ENCODE results near the gene NELL1. TPM values are rescaled to one million over a fixed set of nuclear protein-coding genes. Genes with fewer than 3 reads are reported as not detected.

NELL1 gene
- total and polyA plus RNA-seq, 2 experiments from 2014 or later: 1.6 TPM; not detected in 1

- Histone ChIP-seq H3K4me1 (ENCODE audit: insufficient read depth) (0 out of 2 replicates have a peak, but pooled peaks cover 21% of the 10 kb centered on the region), H3K9me2 (ENCODE audit: insufficient read depth) (no peaks in the 10 kb centered on the region), H3K4me3 (no peak overlapping the region), H3K27me3 (ENCODE audit: insufficient read depth) (no peaks in the 10 kb centered on the region), H3K4me2 (0 out of 2 replicates have a peak overlapping the region, but pooled peaks have one; percentile 6), H3K27ac (ENCODE audit: low read depth) (no peak overlapping the region), H2AFZ (no peak overlapping the region), H3K36me3 (ENCODE audit: insufficient read depth) (no peaks in the 10 kb centered on the region), H4K20me1 (replicated peaks; ENCODE audit: insufficient read depth) (no peaks in the 10 kb centered on the region), H3K79me2 (replicated peaks; ENCODE audit: insufficient read depth) (no peaks in the 10 kb centered on the region), H3F3A (replicated peaks; ENCODE audit: low read depth) (no peaks in the 10 kb centered on the region)
- Mint-ChIP-seq H3K4me1 (peaks cover 33% of the 10 kb centered on the region), H3K4me3 (no peak overlapping the region), H3K27ac (peak overlapping the region; percentile 2; the same call in 1 of the 2 replicates), H3K27me3 (ENCODE audit: insufficient read depth, low read depth, poor library complexity) (peaks cover 3% of the 10 kb centered on the region), H3K9me3 (peaks cover 13% of the 10 kb centered on the region), H3K36me3 (ENCODE audit: low read depth) (peaks cover 7% of the 10 kb centered on the region; the same call in 1 of the 3 replicates)
- TF ChIP-seq NANOG (IDR thresholded peaks at IDR 0.05; ENCODE audit: borderline replicate concordance) (peak; percentile 67), CTCF (conservative IDR thresholded peaks at IDR 0.05; ENCODE audit: low read depth in 2 of 2) (no peak)
- DNase-seq (ENCODE audit: low spot score): no peak
- ATAC-seq: no peak
These were observed 626.1 kb downstream of the NELL1 start for GRCh38 chr11:21295508-21295907.

DNA sequence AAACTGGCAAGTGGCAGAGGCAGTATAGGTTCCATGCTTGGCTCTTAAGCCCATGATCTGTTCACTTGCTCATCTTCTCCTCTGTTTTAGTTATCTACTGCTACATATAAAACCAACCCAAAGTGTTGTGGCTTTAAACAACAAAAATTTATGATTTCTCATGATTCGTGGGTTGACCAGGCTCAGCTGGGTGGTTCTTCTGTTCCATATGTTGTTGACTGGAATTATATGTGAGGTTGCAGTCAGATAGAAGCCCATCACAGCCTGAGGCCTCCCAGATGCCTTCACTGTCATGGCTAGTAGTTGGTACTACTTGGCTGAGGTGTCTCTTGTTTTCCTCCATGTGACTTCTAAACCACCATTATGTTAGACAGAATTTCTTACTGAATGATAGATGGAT lies 632.6 kb downstream of the NELL1 start:
- H3K36me3 ChIP-seq (ENCODE audit: insufficient read depth): no peaks in the 10 kb centered on the region
- ATAC-seq (no peak), DNase-seq (ENCODE audit: low spot score) (no peak)
- no peaks in the 10 kb centered on the region for H3F3A ChIP-seq (replicated peaks; ENCODE audit: low read depth)
- H3K9me2 ChIP-seq (ENCODE audit: insufficient read depth): no peaks in the 10 kb centered on the region
- H3K9me3 Mint-ChIP-seq: peaks cover 20% of the 10 kb centered on the region; the same call in 2 of the 3 replicates
- H3K36me3 Mint-ChIP-seq (ENCODE audit: low read depth): no peaks in the 10 kb centered on the region
- H3K4me1 Mint-ChIP-seq: peaks cover 20% of the 10 kb centered on the region
- no peak overlapping the region for H3K27ac ChIP-seq (ENCODE audit: low read depth)
- no peaks in the 10 kb centered on the region for H3K79me2 ChIP-seq (replicated peaks; ENCODE audit: insufficient read depth)
- H2AFZ ChIP-seq: no peak overlapping the region
- no peak overlapping the region for H3K4me2 ChIP-seq
- TF ChIP-seq ZNF331 (CRISPR knock-in tag; IDR thresholded peaks at IDR 0.05; ENCODE audit: low read depth) (peak; percentile 93), EZH2 (IDR thresholded peaks at IDR 0.05; ENCODE audit: low read depth, unreplicated experiment) (no peak), EZH2phosphoT487 (IDR thresholded peaks at IDR 0.05; ENCODE audit: unreplicated experiment) (no peak)
- H3K27me3 Mint-ChIP-seq (ENCODE audit: insufficient read depth, low read depth, poor library complexity): no peaks in the 10 kb centered on the region
- 0 out of 2 replicates have a peak, but pooled peaks cover 6% of the 10 kb centered on the region for H3K4me1 ChIP-seq (ENCODE audit: insufficient read depth)
- no peak overlapping the region for H3K4me3 Mint-ChIP-seq
- H3K27ac Mint-ChIP-seq: no peak overlapping the region
- no peak overlapping the region for H3K4me3 ChIP-seq
- H4K20me1 ChIP-seq (replicated peaks; ENCODE audit: insufficient read depth): no peaks in the 10 kb centered on the region
- no peaks in the 10 kb centered on the region for H3K27me3 ChIP-seq (ENCODE audit: insufficient read depth)

DNA sequence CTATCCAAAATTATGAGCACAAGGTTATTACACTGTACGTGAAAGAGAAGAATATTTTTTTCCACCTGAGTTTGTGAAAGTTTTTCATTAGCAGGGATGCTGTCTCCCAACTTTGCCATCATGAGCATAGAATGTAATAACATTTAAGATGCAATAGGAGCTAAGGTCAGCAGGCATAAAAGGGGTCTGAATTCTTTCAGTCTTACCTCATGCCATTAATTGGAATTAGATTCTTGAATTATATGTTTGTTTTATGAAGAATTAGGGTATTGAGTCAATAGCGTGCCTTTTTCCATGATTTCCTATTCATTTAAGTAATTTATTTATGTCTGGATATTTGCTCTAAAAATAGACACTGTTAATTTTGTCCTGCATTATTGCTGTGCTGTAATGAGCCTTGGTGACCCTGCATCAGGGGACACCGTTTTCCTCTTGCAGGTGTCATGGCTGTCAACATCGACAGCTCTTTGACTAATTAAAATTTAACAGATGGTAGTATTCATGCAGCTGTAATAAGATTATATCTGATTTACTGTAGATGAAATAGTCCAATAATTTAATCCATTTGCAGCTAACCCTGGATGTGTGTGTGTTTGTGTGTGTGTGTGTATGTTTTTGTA lies 637.5 kb downstream of the NELL1 start:
- no peak overlapping the region for H3K27ac Mint-ChIP-seq
- TF ChIP-seq JUNB (IDR thresholded peaks at IDR 0.05; ENCODE audit: unreplicated experiment) (no peak), POLR2AphosphoS5 (IDR thresholded peaks at IDR 0.05; ENCODE audit: low read depth) (no peak), NANOG (IDR thresholded peaks at IDR 0.05; ENCODE audit: borderline replicate concordance) (no peak), CREB1 (CRISPR knock-in tag; IDR thresholded peaks at IDR 0.05; ENCODE audit: low read depth) (no peak), STAT1 (IDR thresholded peaks at IDR 0.05; ENCODE audit: unreplicated experiment) (no peak), ZNF331 (CRISPR knock-in tag; IDR thresholded peaks at IDR 0.05; ENCODE audit: low read depth) (no peak), CTCF (conservative IDR thresholded peaks at IDR 0.05; ENCODE audit: low read depth in 2 of 2) (no peak), ZNF114 (CRISPR knock-in tag; IDR thresholded peaks at IDR 0.05) (no peak)
- TF ChIP-seq, protein P1, sequence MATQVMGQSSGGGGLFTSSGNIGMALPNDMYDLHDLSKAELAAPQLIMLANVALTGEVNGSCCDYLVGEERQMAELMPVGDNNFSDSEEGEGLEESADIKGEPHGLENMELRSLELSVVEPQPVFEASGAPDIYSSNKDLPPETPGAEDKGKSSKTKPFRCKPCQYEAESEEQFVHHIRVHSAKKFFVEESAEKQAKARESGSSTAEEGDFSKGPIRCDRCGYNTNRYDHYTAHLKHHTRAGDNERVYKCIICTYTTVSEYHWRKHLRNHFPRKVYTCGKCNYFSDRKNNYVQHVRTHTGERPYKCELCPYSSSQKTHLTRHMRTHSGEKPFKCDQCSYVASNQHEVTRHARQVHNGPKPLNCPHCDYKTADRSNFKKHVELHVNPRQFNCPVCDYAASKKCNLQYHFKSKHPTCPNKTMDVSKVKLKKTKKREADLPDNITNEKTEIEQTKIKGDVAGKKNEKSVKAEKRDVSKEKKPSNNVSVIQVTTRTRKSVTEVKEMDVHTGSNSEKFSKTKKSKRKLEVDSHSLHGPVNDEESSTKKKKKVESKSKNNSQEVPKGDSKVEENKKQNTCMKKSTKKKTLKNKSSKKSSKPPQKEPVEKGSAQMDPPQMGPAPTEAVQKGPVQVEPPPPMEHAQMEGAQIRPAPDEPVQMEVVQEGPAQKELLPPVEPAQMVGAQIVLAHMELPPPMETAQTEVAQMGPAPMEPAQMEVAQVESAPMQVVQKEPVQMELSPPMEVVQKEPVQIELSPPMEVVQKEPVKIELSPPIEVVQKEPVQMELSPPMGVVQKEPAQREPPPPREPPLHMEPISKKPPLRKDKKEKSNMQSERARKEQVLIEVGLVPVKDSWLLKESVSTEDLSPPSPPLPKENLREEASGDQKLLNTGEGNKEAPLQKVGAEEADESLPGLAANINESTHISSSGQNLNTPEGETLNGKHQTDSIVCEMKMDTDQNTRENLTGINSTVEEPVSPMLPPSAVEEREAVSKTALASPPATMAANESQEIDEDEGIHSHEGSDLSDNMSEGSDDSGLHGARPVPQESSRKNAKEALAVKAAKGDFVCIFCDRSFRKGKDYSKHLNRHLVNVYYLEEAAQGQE (IDR thresholded peaks at IDR 0.05; ENCODE audit: unreplicated experiment): no peak

More for the DNA sequence above, 637.5 kb downstream of the NELL1 start:
- Histone ChIP-seq H3K4me1 (ENCODE audit: insufficient read depth) (no peaks in the 10 kb centered on the region), H3K4me2 (no peak overlapping the region), H3F3A (replicated peaks; ENCODE audit: low read depth) (no peaks in the 10 kb centered on the region), H3K27ac (ENCODE audit: low read depth) (no peak overlapping the region), H3K79me2 (replicated peaks; ENCODE audit: insufficient read depth) (no peaks in the 10 kb centered on the region), H4K20me1 (replicated peaks; ENCODE audit: insufficient read depth) (no peaks in the 10 kb centered on the region), H3K4me3 (no peak overlapping the region), H3K36me3 (ENCODE audit: insufficient read depth) (no peaks in the 10 kb centered on the region), H3K27me3 (ENCODE audit: insufficient read depth) (no peaks in the 10 kb centered on the region), H3K9me2 (ENCODE audit: insufficient read depth) (no peaks in the 10 kb centered on the region), H2AFZ (no peak overlapping the region)
- no peak for ATAC-seq
- no peak for DNase-seq (ENCODE audit: low spot score)
- Mint-ChIP-seq H3K4me1 (no peaks in the 10 kb centered on the region; the same call in 2 of the 3 replicates), H3K27me3 (ENCODE audit: insufficient read depth, low read depth, poor library complexity) (no peaks in the 10 kb centered on the region), H3K9me3 (peaks cover 9% of the 10 kb centered on the region; the same call in 2 of the 3 replicates), H3K4me3 (no peak overlapping the region), H3K36me3 (ENCODE audit: low read depth) (no peaks in the 10 kb centered on the region)

Measured in GM23338 (cell line).